HL-60/S4 (cell line): ENCODE data around the gene NPM3.

Experiments
- in situ Hi-C: fragments of 300-500 bp; cut with MboI; formaldehyde crosslinking; loops from 2 replicates; pipeline ENCODE4 v1.14.3; 2022; ENCODE audit warnings: low sequenced_read_pairs

Gene NPM3

DNA sequence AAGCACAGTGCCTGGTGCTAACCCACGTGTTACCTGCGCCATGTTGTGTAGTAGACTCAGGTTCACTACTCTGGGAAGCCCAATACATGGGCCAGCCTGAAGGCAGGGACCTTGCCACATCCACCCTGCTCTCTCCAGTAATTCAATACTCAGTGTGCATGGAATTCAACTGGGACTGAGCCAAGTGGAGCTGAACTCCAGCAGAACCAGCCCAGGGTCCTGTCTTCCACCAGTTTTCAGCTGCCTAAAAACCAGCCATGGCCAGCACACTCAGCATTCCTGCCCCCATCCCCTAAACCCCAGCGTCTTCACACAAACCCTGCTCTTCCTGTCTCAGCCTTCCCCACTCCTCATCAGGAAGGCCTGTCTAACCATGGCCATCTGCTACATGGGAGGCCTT, 22.7 kb downstream of the NPM3 start:
- in situ Hi-C loops = no loop called here

- in situ Hi-C loops = no loop called here
Observed at GRCh38 chr10:101759309-101760247, 23.7 kb downstream of the NPM3 start.

- in situ Hi-C loops = no loop called here
Observed at GRCh38 chr10:101758858-101759257, 24.4 kb downstream of the NPM3 start.

DNA sequence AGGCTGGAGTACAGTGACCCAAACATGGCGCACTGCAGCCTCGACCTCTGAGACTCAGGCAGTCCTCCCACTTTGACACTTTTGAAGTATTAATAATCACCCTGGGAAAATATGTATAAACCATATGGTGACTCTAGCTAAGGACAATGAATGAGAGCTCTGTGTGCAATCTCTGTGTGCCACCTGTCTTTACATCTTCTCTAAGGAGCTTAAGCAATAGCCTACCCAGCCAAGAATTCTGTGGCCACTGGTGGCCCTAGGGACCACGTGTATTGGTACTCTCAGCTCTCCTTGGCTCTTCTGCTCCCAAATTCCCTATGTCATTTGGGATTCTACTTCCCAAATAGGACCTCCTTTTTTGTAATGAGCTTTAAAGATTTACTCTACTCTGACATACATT, 31.0 kb downstream of the NPM3 start:
- in situ Hi-C loops = no loop called here

DNA sequence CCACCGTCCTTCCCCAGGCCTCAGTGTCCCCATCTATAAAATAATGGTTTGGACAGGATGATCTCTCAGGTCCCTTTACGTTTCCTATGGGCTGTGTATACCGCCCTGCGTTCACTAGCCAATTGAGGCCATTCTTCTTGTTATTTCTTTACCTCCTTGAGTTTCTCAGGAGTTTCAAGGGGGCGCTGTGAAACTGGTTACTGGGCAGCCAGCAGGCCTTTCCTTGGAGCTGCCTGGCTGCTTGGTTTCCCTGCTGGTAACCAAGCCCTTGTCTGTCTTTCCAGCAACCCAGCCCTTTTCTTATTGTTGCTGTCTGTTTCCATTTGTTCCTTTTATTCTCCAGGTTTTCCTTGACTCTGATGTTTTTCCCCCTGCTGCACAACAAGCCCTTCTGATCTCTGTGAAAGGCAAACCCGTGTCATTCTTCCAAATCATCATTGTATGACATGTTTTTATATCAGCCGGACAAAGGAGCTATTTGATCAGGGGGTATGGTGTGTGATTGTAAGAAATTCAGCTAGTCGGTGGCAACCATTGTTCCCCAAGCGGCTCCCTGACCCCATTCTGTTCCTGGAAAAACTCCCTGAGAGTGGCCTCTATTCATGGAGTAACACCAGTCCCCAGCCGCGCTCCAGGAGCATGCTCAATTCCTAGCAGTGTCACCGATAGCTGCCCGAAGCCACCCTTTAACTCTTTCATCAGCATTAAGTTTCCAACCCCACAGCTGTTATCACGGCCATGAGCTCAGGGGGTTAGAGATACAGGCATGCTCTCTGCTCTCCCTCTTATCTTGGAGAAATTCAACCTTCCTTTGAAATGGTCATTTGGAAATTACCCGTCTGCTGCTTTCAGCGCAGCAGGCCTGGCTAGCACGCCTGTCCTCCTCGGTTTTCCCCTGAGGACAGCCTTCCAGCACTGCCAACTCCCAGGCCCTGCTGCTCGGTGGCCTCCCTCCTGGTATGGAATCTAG, 33.9 kb downstream of the NPM3 start:
- in situ Hi-C loops = no loop called here

- in situ Hi-C loops = no loop called here
Observed at GRCh38 chr10:101748496-101748895, 34.8 kb downstream of the NPM3 start.

- in situ Hi-C loops = no loop called here
Observed at GRCh38 chr10:101745074-101745696, 38.1 kb downstream of the NPM3 start.

DNA sequence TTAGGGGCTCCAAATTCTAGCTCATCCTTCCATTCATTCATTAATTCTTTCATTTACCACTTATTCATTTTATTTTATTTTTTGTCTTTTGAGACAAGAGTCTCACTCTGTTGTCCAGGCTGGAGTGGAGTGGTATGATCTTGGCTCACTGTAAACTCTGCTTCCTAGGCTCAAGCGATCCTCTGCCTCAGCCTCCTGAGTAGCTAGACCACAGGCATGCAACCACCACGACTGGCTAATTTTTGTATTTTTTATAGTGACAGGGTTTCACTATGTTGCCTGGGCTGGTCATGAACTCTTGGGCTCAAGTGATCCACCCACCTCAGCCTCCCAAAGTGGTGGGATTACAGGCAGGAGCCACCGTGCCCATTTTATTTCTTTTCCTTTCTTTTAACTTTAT, 39.0 kb downstream of the NPM3 start:
- in situ Hi-C loops = no loop called here

DNA sequence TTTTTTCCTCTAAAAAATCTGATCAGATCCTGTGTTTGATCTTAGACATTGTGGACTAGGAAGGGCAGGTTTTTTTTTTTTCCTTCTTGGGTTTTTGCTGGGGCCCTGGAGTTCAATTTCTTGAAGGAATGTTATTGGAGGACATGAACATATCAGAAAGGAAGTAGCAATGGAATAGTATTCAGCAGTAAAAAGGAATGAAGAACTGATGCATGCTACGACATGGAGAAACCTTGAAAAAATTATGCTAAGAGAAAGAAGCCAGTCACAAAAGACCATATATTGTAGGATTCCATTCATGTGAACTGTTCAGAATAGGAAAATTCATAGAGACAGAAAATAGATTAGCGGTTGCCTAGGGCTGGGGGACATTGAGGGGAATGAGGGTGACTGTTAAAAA, 41.3 kb downstream of the NPM3 start:
- in situ Hi-C loops = no loop called here

- in situ Hi-C loops = no loop called here
Observed at GRCh38 chr10:101736666-101737065, 46.6 kb downstream of the NPM3 start.

- in situ Hi-C loops = no loop called here
Observed at GRCh38 chr10:101732096-101732495, 51.1 kb downstream of the NPM3 start.
